HG03354 (cell line): ENCODE results near the gene SLC17A2.

Experiments used
- ATAC-seq: cut with Tn5 transposase; IDR thresholded peaks from one replicate; pipeline ENCODE4 v1.9.1; 2021; ENCODE audit warnings: mild to moderate bottlenecking; ENCODE audit not compliant: unreplicated experiment, poor library complexity, severe bottlenecking

The SLC17A2 gene

GRCh38 chr6:25889877-25890853 is 40.3 kb downstream of the SLC17A2 start:
- ATAC-seq = no peak

GRCh38 chr6:25888626-25889025 is 41.9 kb downstream of the SLC17A2 start:
- ATAC-seq = no peak

GRCh38 chr6:25886066-25886465 is 44.4 kb downstream of the SLC17A2 start:
- ATAC-seq = no peak

GRCh38 chr6:25883991-25884390 is 46.5 kb downstream of the SLC17A2 start:
- no peak for ATAC-seq

- ATAC-seq = no peak
These were observed 47.0 kb downstream of the SLC17A2 start for GRCh38 chr6:25883536-25883935.

- ATAC-seq = no peak
These were observed 48.4 kb downstream of the SLC17A2 start for GRCh38 chr6:25882051-25882496.

GRCh38 chr6:25880601-25881000 is 49.9 kb downstream of the SLC17A2 start:
- no peak for ATAC-seq

- no peak for ATAC-seq
These were observed 51.7 kb downstream of the SLC17A2 start for GRCh38 chr6:25878721-25879322.

GRCh38 chr6:25875926-25876602 is 54.4 kb downstream of the SLC17A2 start:
- ATAC-seq = no peak

- ATAC-seq = no peak
These were observed 55.0 kb downstream of the SLC17A2 start for GRCh38 chr6:25875563-25875905.

- no peak for ATAC-seq
These were observed 55.5 kb downstream of the SLC17A2 start for GRCh38 chr6:25874822-25875562.

GRCh38 chr6:25874118-25874517 is 56.4 kb downstream of the SLC17A2 start, which contains the start of gene SLC17A3:
Gene SLC17A3, minus strand, starts transcription at chr6:25874243. Its CDS starts 5,856 bp downstream, at chr6:25868387.
- ATAC-seq = no peak

- ATAC-seq = no peak
These were observed 57.7 kb downstream of the SLC17A2 start for GRCh38 chr6:25872814-25873213.

GRCh38 chr6:25869840-25870239 is 60.7 kb downstream of the SLC17A2 start:
- no peak for ATAC-seq

- no peak for ATAC-seq
These were observed 61.9 kb downstream of the SLC17A2 start for GRCh38 chr6:25868436-25869183.

- ATAC-seq = no peak
These were observed 64.5 kb downstream of the SLC17A2 start for GRCh38 chr6:25866011-25866410.

- ATAC-seq = no peak
These were observed 67.1 kb downstream of the SLC17A2 start for GRCh38 chr6:25863360-25863759.
